DND-41 (cell line): Measurements from ENCODE around the gene SKIDA1.

Source experiments
- ATAC-seq: fragments of 200-7000 bp; cut with Tn5 transposase; 3 replicates; pipeline ENCODE4 v1.9.1; 2021; ENCODE audit warnings: low read depth; ENCODE audit not compliant: insufficient read depth
- DNase-seq: peaks from one replicate; pipeline ENCODE4 v3.0.0-alpha.2; 2020
- H2AFZ ChIP-seq: 2 replicates; pipeline ENCODE4 v1.6.0; 2012; ENCODE audit warnings: low read depth, low read length
- H3K27ac ChIP-seq: 2 replicates; pipeline ENCODE4 v1.5.1; 2012; ENCODE audit warnings: low read length, inconsistent platforms
- H3K27me3 ChIP-seq: fragments of 200-600 bp; sonication (generic); 2 replicates; pipeline ENCODE4 v1.6.0; 2012; ENCODE audit warnings: low read length, mild to moderate bottlenecking, inconsistent platforms; ENCODE audit not compliant: insufficient read depth, poor library complexity
- H3K36me3 ChIP-seq: 2 replicates; pipeline ENCODE4 v1.5.1; 2012; ENCODE audit warnings: low read length, inconsistent platforms; ENCODE audit not compliant: insufficient read depth
- H3K4me1 ChIP-seq: 2 replicates; pipeline ENCODE4 v1.5.1; 2012; ENCODE audit warnings: mild to moderate bottlenecking, low read length; ENCODE audit not compliant: insufficient read depth
- H3K4me2 ChIP-seq: 2 replicates; pipeline ENCODE4 v1.6.0; 2012; ENCODE audit warnings: mild to moderate bottlenecking, moderate library complexity, low read length, inconsistent platforms; ENCODE audit not compliant: insufficient read depth
- H3K4me3 ChIP-seq, 2 experiments: fragments of 200-600 bp in 1 of 2; shearing (Covaris generic) in 1 of 2; 2 replicates each; pipeline ENCODE4 v1.5.1; 2012 to 2016; ENCODE audit warnings: inconsistent platforms in 2 of 2, low read length in 2 of 2, mild to moderate bottlenecking in 2 of 2, low read depth in 1 of 2, moderate library complexity in 1 of 2
- H3K79me2 ChIP-seq: 2 replicates; pipeline ENCODE4 v1.6.0; 2012; ENCODE audit warnings: low read length, inconsistent platforms; ENCODE audit not compliant: insufficient read depth
- H3K9ac ChIP-seq: 2 replicates; pipeline ENCODE4 v1.6.0; 2012; ENCODE audit warnings: low read depth, mild to moderate bottlenecking, inconsistent platforms, low read length, moderate library complexity
- H3K9me3 ChIP-seq: 2 replicates; pipeline ENCODE4 v1.5.1; 2012; ENCODE audit warnings: low read length, moderate library complexity, mild to moderate bottlenecking, inconsistent platforms; ENCODE audit not compliant: insufficient read depth, severe bottlenecking
- H4K20me1 ChIP-seq: 2 replicates; pipeline ENCODE4 v1.6.0; 2012; ENCODE audit warnings: low read length; ENCODE audit not compliant: insufficient read depth
- CTCF ChIP-seq: IDR thresholded peaks from 2 replicates; pipeline ENCODE4 v1.5.1; 2012; ENCODE audit warnings: borderline replicate concordance, low read length, moderate library complexity, mild to moderate bottlenecking; ENCODE audit not compliant: poor library complexity, severe bottlenecking; ENCODE audit errors: extremely low read depth
- EZH2 ChIP-seq: IDR thresholded peaks from 3 replicates; pipeline ENCODE4 v1.6.1; 2012; ENCODE audit warnings: borderline replicate concordance, low read depth, mild to moderate bottlenecking, moderate library complexity, low read length, inconsistent platforms; ENCODE audit not compliant: severe bottlenecking

The SKIDA1 gene

DNA sequence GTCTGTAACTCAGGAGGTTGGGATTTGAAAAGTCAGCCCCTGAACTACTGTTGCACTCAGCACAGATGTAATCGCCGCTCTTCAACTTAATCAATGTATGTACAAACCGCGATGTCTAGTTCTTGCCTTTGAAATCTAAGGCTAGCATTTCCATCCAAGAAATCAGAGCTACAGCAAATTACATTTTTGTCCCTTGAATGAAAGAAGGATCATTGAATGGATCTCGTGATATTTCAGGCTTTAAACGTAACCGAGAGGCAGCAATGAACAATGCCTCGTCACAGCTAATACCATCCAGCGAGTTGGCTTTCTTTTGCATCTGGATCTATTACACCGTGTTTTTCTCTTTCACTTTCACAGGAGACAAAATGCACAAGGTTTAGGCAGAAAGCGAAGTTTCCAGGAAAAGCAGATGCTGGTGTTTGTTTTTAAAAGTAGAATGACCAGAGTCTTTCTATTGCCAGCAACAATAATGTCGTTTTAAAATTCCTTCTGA lies 5.5 kb downstream of the SKIDA1 start:
- no peak overlapping the region for H3K9ac ChIP-seq
- H3K27ac ChIP-seq: no peak overlapping the region
- H3K4me2 ChIP-seq: peak overlapping the region; percentile 43; the same call in 1 of the 2 replicates
- H3K4me3 ChIP-seq: no peak overlapping the region
- H3K27me3 ChIP-seq: peaks cover 57% of the 10 kb centered on the region
- ATAC-seq (peak; percentile 34; the same call in 1 of the 3 replicates), DNase-seq (no peak)
- TF ChIP-seq CTCF (no peak), EZH2 (no peak)
- peaks cover 35% of the 10 kb centered on the region for H3K4me1 ChIP-seq
- no peaks in the 10 kb centered on the region for H3K36me3 ChIP-seq
- H2AFZ ChIP-seq: no peak overlapping the region
- no peaks in the 10 kb centered on the region for H3K79me2 ChIP-seq
- H4K20me1 ChIP-seq: peaks cover 5% of the 10 kb centered on the region
- H3K9me3 ChIP-seq: no peaks in the 10 kb centered on the region

DNA sequence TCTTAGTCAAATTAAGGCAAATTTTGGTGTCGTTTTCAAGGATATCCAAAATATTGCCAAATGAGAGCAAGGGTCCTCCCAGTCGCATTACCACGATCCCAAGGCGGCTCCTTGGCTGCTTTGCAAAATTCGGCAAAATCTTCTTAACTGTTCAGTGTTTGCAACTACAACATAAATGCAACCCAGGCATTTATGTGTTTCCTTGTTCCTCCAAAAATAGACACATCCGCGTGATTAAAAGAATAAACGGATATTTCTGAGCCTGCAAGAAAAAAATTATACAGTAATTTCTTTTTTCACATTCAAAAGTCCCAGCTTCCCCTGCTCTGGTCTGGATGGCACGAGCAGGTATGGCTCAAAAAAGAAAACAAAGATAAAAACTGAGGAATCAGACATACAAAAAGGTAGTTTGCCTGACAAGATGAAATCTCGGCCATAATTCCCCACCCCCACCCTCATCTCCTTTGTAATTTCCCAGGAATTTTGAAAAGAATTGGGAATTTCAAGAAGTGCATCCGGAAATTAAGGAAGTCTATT lies 6.0 kb downstream of the SKIDA1 start:
- TF ChIP-seq EZH2: no peak
- no peak for TF ChIP-seq CTCF
- ATAC-seq (no peak), DNase-seq (no peak)
- Histone ChIP-seq H3K36me3 (no peaks in the 10 kb centered on the region), H4K20me1 (peaks cover 5% of the 10 kb centered on the region), H3K4me3 (no peak overlapping the region), H3K27ac (no peak overlapping the region), H3K4me1 (peaks cover 32% of the 10 kb centered on the region), H2AFZ (no peak overlapping the region), H3K9ac (no peak overlapping the region), H3K4me2 (peak overlapping the region; percentile 43; the same call in 1 of the 2 replicates), H3K79me2 (no peaks in the 10 kb centered on the region), H3K9me3 (no peaks in the 10 kb centered on the region), H3K27me3 (peaks cover 60% of the 10 kb centered on the region)

DNA sequence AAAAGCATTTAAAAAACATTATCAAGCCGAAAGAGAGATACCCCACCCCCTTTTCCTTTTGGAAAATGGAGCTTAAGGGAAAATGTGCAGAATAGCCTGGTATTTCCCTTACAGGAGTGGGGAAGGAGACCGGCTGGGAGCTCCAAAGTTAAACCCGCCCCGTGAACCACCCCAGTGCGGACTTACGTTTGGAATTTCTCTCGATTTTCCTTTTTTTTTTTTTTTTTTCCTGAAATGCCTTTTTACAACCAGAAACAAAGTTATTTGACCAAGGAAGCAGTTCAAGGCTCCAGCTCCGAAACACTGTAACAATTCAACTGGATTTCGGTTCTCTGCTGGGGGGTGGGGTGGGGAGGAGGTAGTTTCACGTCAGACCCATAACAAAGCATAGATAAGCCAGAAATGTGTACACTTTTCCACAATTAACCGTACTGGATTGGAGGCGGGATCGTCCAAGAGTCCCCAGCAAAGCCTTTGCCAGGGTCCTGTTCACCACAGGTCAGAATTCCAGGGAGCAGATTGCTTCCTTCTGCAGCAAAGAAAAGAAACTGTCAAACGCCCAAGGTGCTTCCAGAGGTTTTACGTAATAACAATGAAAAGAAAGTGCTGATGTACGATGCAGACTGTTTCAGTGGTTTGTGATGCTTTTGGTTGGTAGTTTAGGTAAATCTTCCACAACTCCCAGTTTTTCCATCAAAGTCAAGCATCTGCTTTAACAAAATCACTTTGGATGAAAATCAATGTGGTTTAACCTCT lies 6.7 kb downstream of the SKIDA1 start:
- H3K79me2 ChIP-seq: no peaks in the 10 kb centered on the region
- peaks cover 60% of the 10 kb centered on the region for H3K27me3 ChIP-seq
- H3K27ac ChIP-seq: no peak overlapping the region
- H3K4me1 ChIP-seq: peaks cover 32% of the 10 kb centered on the region
- H4K20me1 ChIP-seq: peaks cover 5% of the 10 kb centered on the region
- ATAC-seq: no peak
- no peaks in the 10 kb centered on the region for H3K36me3 ChIP-seq
- no peak for DNase-seq
- no peak overlapping the region for H3K4me2 ChIP-seq
- no peak overlapping the region for H2AFZ ChIP-seq
- H3K9me3 ChIP-seq: no peaks in the 10 kb centered on the region
- no peak overlapping the region for H3K9ac ChIP-seq
- H3K4me3 ChIP-seq: no peak overlapping the region
- TF ChIP-seq EZH2: no peak
- TF ChIP-seq CTCF: no peak
